NCI-H774 (cell line): Measurements from ENCODE around the gene PCP4.
"Not testable (repeated sequence)": the region's sequence is repeated elsewhere in the genome, so short reads cannot be mapped to it uniquely, and the experiment has no call there.

Source experiments
- DNase-seq: peaks from one replicate; lab custom pipeline; 2025; lab: John Stamatoyannopoulos, UW

Gene PCP4

GRCh38 chr21:39866093-39866492, 1.1 kb upstream of the PCP4 start:
- DNase-seq, result no peak

GRCh38 chr21:39869141-39869818, 2.0 kb downstream of the PCP4 start:
- DNase-seq, result no peak

- DNase-seq, result no peak
Measured at GRCh38 chr21:39873687-39874086, 6.4 kb downstream of the PCP4 start.

GRCh38 chr21:39874206-39874605, 7.0 kb downstream of the PCP4 start:
- no peak for DNase-seq

GRCh38 chr21:39874759-39875158, 7.5 kb downstream of the PCP4 start:
- no peak for DNase-seq

- DNase-seq, result no peak
Measured at GRCh38 chr21:39881661-39882060, 14.4 kb downstream of the PCP4 start.

- DNase-seq, result no peak
Measured at GRCh38 chr21:39882151-39882838, 15.1 kb downstream of the PCP4 start.

GRCh38 chr21:39882839-39883195, 15.6 kb downstream of the PCP4 start:
- no peak for DNase-seq

- DNase-seq, result no peak
Measured at GRCh38 chr21:39885119-39885848, 18.0 kb downstream of the PCP4 start.

- DNase-seq, result no peak
Measured at GRCh38 chr21:39888848-39889247, 21.6 kb downstream of the PCP4 start.

GRCh38 chr21:39891111-39891510, 23.9 kb downstream of the PCP4 start:
- DNase-seq, result no peak

- not testable (repeated sequence) for DNase-seq
Measured at GRCh38 chr21:39891863-39892262, 24.6 kb downstream of the PCP4 start.

- no peak for DNase-seq
Measured at GRCh38 chr21:39900491-39900890, 33.3 kb downstream of the PCP4 start.

GRCh38 chr21:39900911-39901310, 33.7 kb downstream of the PCP4 start:
- no peak for DNase-seq

- no peak for DNase-seq
Measured at GRCh38 chr21:39902986-39903385, 35.7 kb downstream of the PCP4 start.

GRCh38 chr21:39904457-39904856, 37.2 kb downstream of the PCP4 start:
- DNase-seq, result no peak

GRCh38 chr21:39908265-39908923, 41.2 kb downstream of the PCP4 start:
- no peak for DNase-seq

GRCh38 chr21:39911286-39912199, 44.3 kb downstream of the PCP4 start:
- DNase-seq, result peak; percentile 38

GRCh38 chr21:39913706-39914305, 46.6 kb downstream of the PCP4 start:
- no peak for DNase-seq

GRCh38 chr21:39915881-39916280, 48.6 kb downstream of the PCP4 start:
- no peak for DNase-seq

- DNase-seq, result no peak
Measured at GRCh38 chr21:39918558-39918957, 51.3 kb downstream of the PCP4 start.
